Cardiac muscle cell (in vitro differentiated cells and primary cell): ENCODE data around the gene APEX2. TPM values are rescaled to one million over a fixed set of nuclear protein-coding genes. Genes with fewer than 3 reads are reported as not detected.

ENCODE experiments used
- DNase-seq, 2 donors: peaks; one replicate each; pipeline versions ENCODE4 v3.0.0 to v3.0.0-alpha.2; 2010 to 2017; ENCODE audit warnings: low read depth in 1 of 2, low spot score in 1 of 2
- H3K27ac ChIP-seq: fragments of 200-600 bp; sonication (generic); 2 replicates; pipeline ENCODE4 v1.5.1; 2016
- H3K27me3 ChIP-seq: fragments of 200-600 bp; sonication (generic); 2 replicates; pipeline ENCODE4 v1.6.0; 2016; ENCODE audit warnings: control low read depth
- H3K36me3 ChIP-seq: fragments of 200-600 bp; sonication (generic); 2 replicates; pipeline ENCODE4 v1.5.1; 2016; ENCODE audit warnings: control low read depth
- H3K4me1 ChIP-seq: fragments of 200-600 bp; sonication (generic); 2 replicates; pipeline ENCODE4 v1.8.1; 2017; ENCODE audit warnings: low read depth, mild to moderate bottlenecking, mixed run types
- H3K4me3 ChIP-seq: fragments of 200-600 bp; sonication (generic); 2 replicates; pipeline ENCODE4 v1.5.1; 2016; ENCODE audit warnings: mild to moderate bottlenecking
- H3K9me3 ChIP-seq: fragments of 200-600 bp; sonication (generic); 2 replicates; pipeline ENCODE4 v1.5.1; 2017; ENCODE audit warnings: low read depth, mild to moderate bottlenecking, control low read depth
- CTCF ChIP-seq: IDR thresholded peaks from 2 replicates; pipeline ENCODE4 v1.5.1; 2012; ENCODE audit warnings: low read depth, mild to moderate bottlenecking, low read length
- polyA plus RNA-seq: library from polyadenylated mRNA; unstranded; fragments of >200 nt; fragmentation: Nextera tagmentation; extraction: Ambion mirVana; gene quantifications from 2 replicates; pipeline ENCODE4 v1.2.1, GENCODE V29; 2016
- total RNA-seq: library from RNA; depleted of rRNA; stranded (reverse); fragments of >200 nt; gene quantifications from 2 replicates; pipeline ENCODE4 v1.2.3, GENCODE V29; 2016

The APEX2 gene
- total RNA-seq (10.4 and 10.8 TPM in 2 replicates), polyA plus RNA-seq (15.0 and 17.3 TPM in 2 replicates)

DNA sequence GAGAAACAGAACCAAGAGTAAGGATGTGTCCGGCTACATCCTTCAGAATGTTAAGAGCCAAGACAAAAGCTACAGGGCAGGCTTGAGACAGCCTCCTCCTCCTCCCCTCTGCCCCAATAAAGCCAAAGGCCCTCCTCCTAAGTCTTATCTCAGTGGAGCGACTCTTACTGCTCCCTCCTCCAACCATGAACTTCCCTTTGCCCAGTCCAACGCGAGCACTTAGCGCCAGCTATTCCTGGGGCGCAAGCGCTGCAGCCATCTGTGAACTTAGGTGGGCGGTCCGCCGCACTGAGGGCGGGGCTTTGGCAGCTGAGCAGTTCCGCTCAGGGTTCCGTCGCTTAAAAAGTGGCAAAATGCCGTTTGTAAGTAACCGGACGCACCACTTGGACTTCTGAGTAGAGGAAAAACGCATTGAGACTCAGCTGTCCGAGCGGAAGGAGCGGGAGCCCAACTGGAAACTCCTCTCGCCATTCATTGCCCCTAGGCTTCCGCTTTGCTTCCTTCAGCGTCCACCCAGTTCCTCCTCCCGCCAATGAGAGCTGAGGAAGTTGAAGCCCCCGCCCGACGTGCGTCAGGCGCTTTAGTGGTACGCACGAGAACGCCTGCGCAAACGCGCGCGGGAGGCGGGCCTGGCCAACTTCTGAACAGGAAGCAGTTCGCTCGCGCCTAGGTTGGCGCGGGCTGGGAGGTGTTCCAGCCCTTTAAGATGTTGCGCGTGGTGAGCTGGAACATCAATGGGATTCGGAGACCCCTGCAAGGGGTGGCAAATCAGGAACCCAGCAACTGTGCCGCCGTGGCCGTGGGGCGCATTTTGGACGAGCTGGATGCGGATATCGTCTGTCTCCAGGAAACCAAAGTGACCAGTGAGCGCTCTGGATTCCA is at the start of gene APEX2:
TSS of gene APEX2 (plus strand) at position 647 of the 882 bp plus-strand sequence. CDS start at position 707, 60 bp downstream.
- Histone ChIP-seq H3K4me1 (no peaks in the 10 kb centered on the region), H3K27ac (peak within 1 kb of the TSS; percentile 34), H3K27me3 (no peaks in the 10 kb centered on the region), H3K4me3 (peak within 1 kb of the TSS; percentile 32), H3K9me3 (no peaks in the 10 kb centered on the region), H3K36me3 (no peaks in the 10 kb centered on the region)
- TF ChIP-seq CTCF = no peak
- DNase-seq = peak; percentile 91 to 95

DNA sequence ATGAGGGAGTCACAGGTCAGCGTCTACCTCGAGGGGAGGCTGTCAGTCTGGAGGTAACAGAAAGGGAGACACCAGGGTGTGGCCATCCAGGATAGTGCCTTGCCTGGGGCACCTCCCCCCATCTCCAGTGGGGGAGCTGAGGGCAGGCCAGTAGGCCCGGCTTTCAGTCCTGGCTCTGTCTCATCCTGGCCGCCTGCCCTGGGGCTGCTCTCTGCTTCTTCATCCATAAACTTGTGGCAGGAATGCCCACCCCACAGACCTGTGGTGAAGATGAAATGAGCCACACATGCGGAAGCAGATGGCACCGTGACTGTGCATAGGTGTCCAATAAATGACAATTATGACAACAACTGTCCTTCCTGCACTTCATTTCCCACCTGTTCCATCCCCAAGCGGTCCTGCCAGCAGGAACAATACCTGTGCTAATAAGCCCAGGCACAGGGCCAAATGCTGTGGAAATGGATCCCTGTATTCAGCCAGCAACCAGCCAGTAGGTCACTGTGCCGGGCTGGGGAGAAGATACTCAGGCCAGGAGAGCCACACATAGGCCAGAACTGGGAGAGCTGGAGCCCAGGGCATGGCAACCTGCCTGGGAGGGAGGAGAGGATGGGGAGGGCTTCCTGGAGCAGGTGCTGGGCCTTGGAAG is 49.3 kb upstream of the APEX2 start:
- peaks cover 5% of the 10 kb centered on the region for H3K9me3 ChIP-seq
- no peak overlapping the region for H3K4me3 ChIP-seq
- H3K36me3 ChIP-seq = no peaks in the 10 kb centered on the region
- H3K27ac ChIP-seq = no peak overlapping the region
- no peak for TF ChIP-seq CTCF
- no peaks in the 10 kb centered on the region for H3K4me1 ChIP-seq
- H3K27me3 ChIP-seq = no peaks in the 10 kb centered on the region
- no peak for DNase-seq

GRCh38 chrX:54961750-54962149 is 38.4 kb upstream of the APEX2 start:
- Histone ChIP-seq H3K9me3 (no peaks in the 10 kb centered on the region), H3K27ac (no peak overlapping the region), H3K4me3 (no peak overlapping the region), H3K4me1 (no peaks in the 10 kb centered on the region), H3K27me3 (no peaks in the 10 kb centered on the region), H3K36me3 (no peaks in the 10 kb centered on the region)
- DNase-seq = no peak
- TF ChIP-seq CTCF = no peak

GRCh38 chrX:54964766-54965497 is 35.2 kb upstream of the APEX2 start:
- no peak overlapping the region for H3K27ac ChIP-seq
- no peaks in the 10 kb centered on the region for H3K27me3 ChIP-seq
- no peak for TF ChIP-seq CTCF
- no peaks in the 10 kb centered on the region for H3K9me3 ChIP-seq
- no peaks in the 10 kb centered on the region for H3K36me3 ChIP-seq
- DNase-seq = no peak
- H3K4me3 ChIP-seq = no peak overlapping the region
- no peaks in the 10 kb centered on the region for H3K4me1 ChIP-seq

DNA sequence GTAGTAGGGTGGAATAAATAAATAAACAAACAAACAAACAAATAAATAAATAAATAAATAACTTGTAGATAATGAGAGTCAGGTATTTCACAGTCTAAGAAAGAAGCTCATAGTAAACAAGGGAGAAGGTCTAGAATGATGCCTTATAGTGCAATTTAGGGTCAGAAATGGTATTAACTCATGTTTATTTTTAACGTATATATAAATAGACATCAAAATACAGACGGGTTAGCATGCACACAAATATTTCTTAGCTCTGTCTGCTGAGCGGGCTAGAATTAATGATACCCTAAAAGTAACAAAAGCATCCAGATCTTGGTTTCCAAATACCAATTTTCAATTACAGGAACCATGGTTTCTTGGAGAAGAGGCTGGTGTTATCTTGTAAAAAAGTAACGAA is 22.8 kb upstream of the APEX2 start:
- Histone ChIP-seq H3K4me1 (no peaks in the 10 kb centered on the region), H3K36me3 (no peaks in the 10 kb centered on the region), H3K27ac (no peak overlapping the region), H3K4me3 (no peak overlapping the region), H3K9me3 (peaks cover 4% of the 10 kb centered on the region), H3K27me3 (no peaks in the 10 kb centered on the region)
- no peak for TF ChIP-seq CTCF
- DNase-seq = no peak
